ENCODE data around the gene LTO1.

GRCh38 chr11:69689484-69690319, 14.5 kb upstream of the LTO1 start:
- TF ChIP-seq, protein P1, sequence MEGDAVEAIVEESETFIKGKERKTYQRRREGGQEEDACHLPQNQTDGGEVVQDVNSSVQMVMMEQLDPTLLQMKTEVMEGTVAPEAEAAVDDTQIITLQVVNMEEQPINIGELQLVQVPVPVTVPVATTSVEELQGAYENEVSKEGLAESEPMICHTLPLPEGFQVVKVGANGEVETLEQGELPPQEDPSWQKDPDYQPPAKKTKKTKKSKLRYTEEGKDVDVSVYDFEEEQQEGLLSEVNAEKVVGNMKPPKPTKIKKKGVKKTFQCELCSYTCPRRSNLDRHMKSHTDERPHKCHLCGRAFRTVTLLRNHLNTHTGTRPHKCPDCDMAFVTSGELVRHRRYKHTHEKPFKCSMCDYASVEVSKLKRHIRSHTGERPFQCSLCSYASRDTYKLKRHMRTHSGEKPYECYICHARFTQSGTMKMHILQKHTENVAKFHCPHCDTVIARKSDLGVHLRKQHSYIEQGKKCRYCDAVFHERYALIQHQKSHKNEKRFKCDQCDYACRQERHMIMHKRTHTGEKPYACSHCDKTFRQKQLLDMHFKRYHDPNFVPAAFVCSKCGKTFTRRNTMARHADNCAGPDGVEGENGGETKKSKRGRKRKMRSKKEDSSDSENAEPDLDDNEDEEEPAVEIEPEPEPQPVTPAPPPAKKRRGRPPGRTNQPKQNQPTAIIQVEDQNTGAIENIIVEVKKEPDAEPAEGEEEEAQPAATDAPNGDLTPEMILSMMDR (IDR thresholded peaks at IDR 0.05), result no peak
- TF ChIP-seq POLR2A (IDR thresholded peaks at IDR 0.05), result no peak
